Ishikawa (cell line): ENCODE results near the gene PILRA.

Experiments
- CREB1 ChIP-seq: IDR thresholded peaks from 2 replicates; pipeline ENCODE4 v1.6.1; 2012; ENCODE audit warnings: low read depth
- EGR1 ChIP-seq: IDR thresholded peaks from 2 replicates; pipeline ENCODE4 v1.6.1; 2012
- MAX ChIP-seq: IDR thresholded peaks from 2 replicates; pipeline ENCODE4 v1.6.1; 2012
- NFIC ChIP-seq: IDR thresholded peaks from 2 replicates; pipeline ENCODE4 v1.6.1; 2012
- REST ChIP-seq: IDR thresholded peaks from 2 replicates; pipeline ENCODE4 v1.6.1; 2012; ENCODE audit warnings: low read depth, mild to moderate bottlenecking
- TAF1 ChIP-seq: IDR thresholded peaks from 2 replicates; pipeline ENCODE4 v1.6.1; 2012; ENCODE audit warnings: low read depth, mild to moderate bottlenecking
- TCF12 ChIP-seq: IDR thresholded peaks from 2 replicates; pipeline ENCODE4 v1.6.1; 2012; ENCODE audit warnings: low read depth
- TEAD4 ChIP-seq: IDR thresholded peaks from 2 replicates; pipeline ENCODE4 v1.6.1; 2012
- USF1 ChIP-seq: IDR thresholded peaks from 2 replicates; pipeline ENCODE4 v1.6.1; 2012
- YY1 ChIP-seq: IDR thresholded peaks from 2 replicates; pipeline ENCODE4 v1.6.1; 2012; ENCODE audit warnings: low read depth

GRCh38 chr7:100370746-100371145 lies 2.5 kb upstream of the PILRA start:
- no peak for TF ChIP-seq TAF1
- no peak for TF ChIP-seq YY1
- TF ChIP-seq CREB1, result no peak
- no peak for TF ChIP-seq REST
- TF ChIP-seq USF1, result no peak
- no peak for TF ChIP-seq MAX
- TF ChIP-seq TEAD4, result no peak
- TF ChIP-seq TCF12, result no peak
- no peak for TF ChIP-seq NFIC
- no peak for TF ChIP-seq EGR1
